NCI-H2196 treated with DMSO at 0.1 percent for 48 hours (cell line): ENCODE data around the gene CIB2.

ENCODE experiments used
- DNase-seq: peaks from one replicate; lab custom pipeline; 2025; ENCODE audit not compliant: unreplicated experiment; lab: John Stamatoyannopoulos, UW

The CIB2 gene

GRCh38 chr15:78087951-78088772 lies 43.1 kb downstream of the CIB2 start:
- DNase-seq, result no peak

- DNase-seq, result no peak
Observed at GRCh38 chr15:78085928-78086327, 45.3 kb downstream of the CIB2 start.

GRCh38 chr15:78084449-78084750 lies 46.8 kb downstream of the CIB2 start:
- DNase-seq, result no peak

DNA sequence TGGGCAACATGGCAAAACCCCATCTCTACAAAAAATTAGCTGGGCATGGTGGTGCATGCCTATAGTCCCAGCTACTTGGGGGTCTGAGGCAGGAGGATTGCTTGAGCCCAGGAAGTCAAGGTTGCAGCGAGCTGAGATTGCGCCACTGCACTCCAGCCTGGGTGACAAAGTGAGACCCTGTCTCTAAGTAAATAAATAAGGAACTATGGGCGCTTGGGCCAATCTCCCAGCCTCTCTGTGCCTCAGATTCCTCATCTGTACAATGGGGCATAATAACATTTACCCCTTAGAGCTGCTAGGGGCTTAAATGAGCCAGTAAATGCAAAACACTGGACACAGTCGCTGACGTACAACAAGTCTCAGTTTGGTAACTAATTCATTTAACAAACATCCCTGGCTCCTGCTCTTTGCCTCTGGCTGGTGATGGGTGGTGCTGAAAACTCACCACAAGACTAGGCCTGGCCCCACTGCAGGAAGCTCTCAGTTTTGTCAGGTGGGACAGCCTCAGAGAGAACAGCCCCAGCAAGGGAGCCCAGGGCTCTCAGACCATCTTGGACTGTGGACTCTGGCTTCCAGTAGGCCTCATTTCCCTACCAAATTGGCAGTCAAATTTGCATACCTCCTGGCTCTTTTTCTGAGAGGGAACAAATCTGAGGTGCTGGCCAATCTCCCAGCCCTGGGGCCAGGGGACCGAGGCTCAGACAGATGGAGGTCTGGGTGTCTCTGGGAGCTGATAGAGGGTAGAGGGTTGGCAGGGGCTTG lies 47.4 kb downstream of the CIB2 start:
- no peak for DNase-seq

DNA sequence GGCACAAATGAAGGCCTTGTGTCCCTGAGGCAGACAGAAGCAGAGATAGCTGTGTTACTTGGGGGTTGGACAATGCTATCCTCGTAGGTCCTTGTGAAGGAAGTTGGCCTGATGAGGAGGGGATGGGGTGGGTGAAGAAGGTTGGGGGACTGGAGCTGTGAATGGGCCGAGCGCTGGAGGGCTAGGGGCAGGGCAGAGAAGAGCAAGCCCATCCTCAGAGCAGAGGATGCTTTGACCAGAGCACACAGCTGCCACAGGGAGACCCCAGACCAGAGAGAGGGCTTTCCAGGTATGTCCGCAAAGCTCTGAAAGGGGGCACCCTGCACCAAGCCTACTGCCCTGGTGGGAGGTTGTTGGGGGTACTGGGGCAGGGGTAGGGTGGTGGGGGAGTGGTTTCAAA lies 48.1 kb downstream of the CIB2 start:
- DNase-seq, result no peak

DNA sequence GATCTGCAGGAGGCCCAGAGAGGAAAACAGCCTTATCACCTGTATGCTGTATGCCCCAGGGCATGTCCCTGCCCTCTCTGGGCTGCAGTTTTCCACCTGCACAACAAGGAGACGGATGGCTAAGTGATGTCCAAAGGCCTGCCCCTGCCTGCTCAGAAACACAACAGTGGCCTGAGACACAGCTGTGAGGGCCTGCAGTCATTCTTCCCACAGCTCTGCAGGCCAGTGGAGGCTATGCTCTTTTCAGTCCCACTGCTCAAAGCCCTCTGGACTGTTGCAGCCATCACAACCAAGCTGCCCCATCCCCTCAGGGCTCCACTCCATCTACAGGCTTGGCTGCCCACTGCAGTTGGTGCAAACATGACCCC lies 48.5 kb downstream of the CIB2 start:
- DNase-seq, result no peak

DNA sequence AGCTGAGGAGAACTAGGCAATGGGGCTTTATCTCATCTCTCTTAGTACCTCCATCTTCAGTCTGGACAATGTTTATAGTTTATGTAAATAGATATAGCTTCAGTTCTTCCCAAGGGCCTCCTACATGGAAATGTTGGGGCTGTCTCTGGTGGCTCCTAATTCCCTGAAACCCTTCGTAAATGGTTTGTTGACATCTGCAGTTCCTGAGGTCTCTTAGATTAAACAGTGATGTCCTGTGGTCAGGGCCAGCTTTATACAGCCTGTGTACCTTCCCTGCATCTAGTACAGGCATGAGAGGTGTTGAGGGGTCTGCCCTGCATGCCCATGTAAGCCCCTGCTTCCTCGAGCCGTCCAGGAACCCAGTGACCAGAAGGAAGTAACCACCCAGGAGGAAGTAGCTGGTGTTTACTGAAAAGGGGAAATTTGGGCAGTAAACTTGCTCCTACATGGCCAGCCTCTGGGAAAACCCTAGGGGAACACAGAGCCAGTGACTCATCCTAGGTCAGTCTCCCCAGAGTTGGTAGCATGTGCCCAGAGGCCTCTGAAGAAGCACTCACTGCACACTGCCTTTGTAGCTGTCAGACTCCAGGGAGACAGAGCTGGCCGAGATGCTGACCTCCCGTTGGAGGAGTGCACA lies 49.0 kb downstream of the CIB2 start:
- no peak for DNase-seq

- no peak for DNase-seq
Observed at GRCh38 chr15:78080088-78080460, 51.2 kb downstream of the CIB2 start.

- no peak for DNase-seq
Observed at GRCh38 chr15:78079298-78080087, 51.8 kb downstream of the CIB2 start.

GRCh38 chr15:78077871-78078210 lies 53.4 kb downstream of the CIB2 start:
- DNase-seq, result no peak

DNA sequence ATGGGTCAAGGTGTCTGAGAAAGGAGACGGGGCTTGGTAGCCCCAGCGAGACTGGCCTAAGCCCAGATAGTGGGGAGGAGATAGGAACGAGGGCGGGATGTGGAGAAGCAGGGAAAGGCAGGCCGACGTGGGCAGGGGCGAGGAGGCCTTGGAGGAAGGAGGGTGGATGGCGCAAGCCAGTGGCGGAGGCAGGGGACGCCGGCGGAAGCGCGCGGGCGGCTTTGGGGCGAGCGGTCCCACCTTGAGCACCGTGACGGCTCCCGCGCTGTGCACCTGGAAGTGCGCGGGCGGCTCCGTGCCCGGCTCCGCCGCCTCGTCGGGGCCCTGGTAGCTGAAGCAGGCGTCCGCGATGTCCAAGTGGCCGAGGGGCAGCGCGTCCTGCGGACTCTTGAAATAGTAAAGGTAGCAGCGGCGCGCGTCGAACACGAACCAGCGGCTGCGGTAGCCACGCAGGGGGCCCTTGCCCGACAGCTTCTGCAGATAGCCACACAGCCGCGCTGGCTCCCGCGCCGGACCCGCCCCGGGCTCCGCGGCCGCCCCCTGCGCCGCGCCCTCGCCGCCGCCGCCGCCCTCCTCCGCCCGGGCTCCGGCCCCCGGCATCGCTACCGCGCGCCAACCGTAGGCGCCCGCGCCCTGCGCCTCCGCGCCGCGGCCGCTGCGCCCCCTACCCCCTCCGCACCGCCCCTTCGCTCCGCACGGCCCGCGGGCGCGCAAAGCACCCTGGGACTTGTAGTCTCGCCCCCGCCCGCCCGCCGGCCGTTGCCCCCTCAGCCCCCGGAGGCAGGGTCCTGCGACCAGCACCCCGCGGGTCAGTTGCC lies 54.0 kb downstream of the CIB2 start, which contains the start of gene TBC1D2B:
TSS of gene TBC1D2B (minus strand) at position 659 of the 818 bp plus-strand sequence. CDS start at position 600, 59 bp downstream.
- no peak for DNase-seq

GRCh38 chr15:78076231-78077052 lies 54.8 kb downstream of the CIB2 start:
- DNase-seq, result no peak

DNA sequence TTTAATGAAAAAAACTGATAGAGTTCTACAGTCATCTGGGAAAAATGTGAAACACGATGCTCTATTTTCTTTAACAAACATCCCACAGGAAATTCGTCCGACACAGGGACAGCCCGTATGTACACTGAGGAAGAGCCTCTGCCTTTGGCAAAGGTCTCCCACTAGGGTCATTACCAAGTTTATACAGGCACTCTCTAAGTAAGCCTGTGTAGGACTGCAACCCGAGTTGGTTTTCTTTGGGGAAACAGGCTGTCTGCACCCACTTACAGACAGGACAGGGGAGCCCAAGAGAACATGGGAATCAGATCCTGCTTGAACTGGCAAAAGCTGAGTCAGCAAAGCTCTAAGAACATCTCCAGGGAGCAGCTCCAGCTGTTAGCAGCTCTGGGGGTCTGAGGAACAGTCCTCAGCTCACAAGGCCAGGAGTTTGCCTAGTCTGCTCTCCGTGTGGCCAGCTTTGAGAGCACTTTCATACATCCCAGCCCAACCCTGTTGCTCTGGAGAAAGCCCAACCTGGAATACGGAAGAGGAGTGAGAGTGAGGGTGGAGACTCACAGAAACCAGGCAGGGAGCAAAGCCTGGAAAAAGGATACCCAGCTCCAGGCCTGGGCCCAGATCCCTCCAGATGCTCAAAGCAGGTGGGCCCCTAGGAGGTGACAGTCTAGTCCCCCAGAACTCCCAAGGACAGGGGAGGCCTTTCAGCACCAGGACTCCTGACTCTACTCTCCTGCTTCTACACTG lies 55.6 kb downstream of the CIB2 start:
- DNase-seq, result no peak

DNA sequence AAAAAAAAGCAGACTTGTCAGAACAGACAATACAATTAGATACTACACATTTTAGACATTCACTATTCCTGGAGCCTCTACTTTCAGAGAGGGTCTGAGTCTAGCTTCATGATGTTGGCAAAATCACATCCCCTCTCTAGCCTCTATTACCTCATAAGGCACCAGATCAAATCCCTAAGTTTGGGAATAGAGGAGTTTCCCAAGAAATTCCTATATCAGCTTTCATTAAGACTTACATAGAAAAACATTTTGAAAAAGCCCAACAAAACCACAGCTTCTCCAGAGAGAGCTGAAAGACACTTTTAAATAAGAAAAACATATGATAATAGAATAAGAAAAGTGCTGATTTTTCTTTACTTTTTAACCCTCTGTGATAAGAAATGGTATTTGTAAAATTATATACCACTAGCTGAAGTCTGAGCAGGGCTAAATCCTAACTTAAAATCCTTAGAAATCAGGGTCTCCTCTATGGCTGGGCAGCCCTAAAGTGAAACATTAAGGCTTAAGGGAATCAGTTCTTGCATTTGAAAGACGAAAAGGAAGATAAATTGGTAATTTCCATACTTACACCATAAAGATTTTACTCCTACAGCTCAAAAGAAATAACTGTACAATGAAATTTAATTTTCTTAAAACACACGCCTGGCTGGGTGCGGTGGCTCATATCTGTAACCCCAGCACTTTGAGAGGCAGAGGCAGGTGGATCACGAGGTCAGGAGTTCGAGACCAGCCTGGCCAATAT lies 58.0 kb downstream of the CIB2 start:
- DNase-seq, result no peak

DNA sequence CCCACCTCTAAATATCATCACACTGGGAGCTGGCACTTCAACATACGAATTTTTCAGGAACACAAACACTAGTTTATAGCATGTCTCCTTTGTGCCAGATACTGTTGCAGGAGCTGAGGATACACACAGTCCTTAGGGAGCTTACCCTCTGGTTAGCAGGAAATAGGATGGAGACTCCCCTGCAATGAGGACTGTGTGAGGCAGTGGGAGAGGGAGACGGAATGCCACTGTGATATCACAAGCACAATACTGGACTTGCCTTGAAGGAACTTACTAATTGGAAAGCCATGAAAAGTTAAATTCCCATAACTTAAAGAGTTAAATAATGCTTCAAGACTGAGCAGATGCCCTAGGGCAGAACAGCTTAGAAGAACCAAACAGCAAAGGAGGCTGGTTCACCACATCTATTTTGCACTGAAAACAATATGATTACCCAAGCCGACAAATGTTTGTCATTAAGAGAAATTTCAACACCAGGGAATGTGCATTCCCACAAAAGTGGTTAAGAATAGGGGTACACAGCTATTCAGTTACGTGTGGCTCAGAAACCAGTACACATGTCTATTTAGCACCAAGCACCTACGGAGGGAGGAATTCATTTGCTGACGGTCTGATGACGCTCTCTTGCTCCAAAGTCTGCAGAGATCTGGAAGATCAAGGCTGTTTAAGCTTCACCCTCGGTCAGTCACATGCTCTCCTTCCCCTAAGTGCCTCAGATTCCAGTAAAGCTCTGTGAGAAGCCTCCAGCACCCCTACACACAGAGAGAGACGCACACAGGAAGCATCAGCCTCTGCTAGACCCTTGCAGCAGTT lies 59.0 kb downstream of the CIB2 start:
- no peak for DNase-seq

DNA sequence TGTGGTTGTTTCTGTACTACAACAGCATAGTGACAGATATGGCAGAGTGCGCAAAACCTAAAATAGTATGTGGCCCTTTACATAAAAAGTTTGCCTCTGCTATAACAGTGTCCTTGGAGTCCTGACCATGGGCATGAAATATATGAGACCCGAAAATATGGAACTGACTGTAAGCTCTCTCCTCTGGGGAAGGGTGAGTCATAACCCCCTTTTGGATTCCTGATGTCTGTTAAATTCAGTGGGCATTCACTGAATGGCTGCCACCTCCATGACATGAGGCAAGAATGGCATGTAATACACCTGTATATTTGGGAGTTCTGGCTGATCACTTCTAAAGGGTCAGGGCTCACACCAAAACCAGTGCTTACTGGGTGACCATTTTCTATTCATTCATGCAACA lies 59.9 kb downstream of the CIB2 start:
- DNase-seq, result no peak

GRCh38 chr15:78070049-78070700 lies 61.1 kb downstream of the CIB2 start:
- DNase-seq, result no peak
